Muscle of back (tissue), 11 donors: ENCODE results near the gene CHCHD6. TPM values are rescaled to one million over a fixed set of nuclear protein-coding genes. Genes with fewer than 3 reads are reported as not detected.

Experiments used
- DNase-seq, 3 donors: peaks; one replicate each; pipeline versions ENCODE4 v3.0.0 to v3.0.0-alpha.2; 2013
- polyA plus RNA-seq, 10 donors: library from polyadenylated mRNA; unstranded; fragments of 120-200 nt; gene quantifications; one replicate each; pipeline ENCODE4 v1.2.1, GENCODE V29; 2013; ENCODE audit not compliant: insufficient read length in 10 of 10

Gene CHCHD6
- polyA plus RNA-seq, 10 donors = 5.3 to 13.7 (median 8.0) TPM

DNA sequence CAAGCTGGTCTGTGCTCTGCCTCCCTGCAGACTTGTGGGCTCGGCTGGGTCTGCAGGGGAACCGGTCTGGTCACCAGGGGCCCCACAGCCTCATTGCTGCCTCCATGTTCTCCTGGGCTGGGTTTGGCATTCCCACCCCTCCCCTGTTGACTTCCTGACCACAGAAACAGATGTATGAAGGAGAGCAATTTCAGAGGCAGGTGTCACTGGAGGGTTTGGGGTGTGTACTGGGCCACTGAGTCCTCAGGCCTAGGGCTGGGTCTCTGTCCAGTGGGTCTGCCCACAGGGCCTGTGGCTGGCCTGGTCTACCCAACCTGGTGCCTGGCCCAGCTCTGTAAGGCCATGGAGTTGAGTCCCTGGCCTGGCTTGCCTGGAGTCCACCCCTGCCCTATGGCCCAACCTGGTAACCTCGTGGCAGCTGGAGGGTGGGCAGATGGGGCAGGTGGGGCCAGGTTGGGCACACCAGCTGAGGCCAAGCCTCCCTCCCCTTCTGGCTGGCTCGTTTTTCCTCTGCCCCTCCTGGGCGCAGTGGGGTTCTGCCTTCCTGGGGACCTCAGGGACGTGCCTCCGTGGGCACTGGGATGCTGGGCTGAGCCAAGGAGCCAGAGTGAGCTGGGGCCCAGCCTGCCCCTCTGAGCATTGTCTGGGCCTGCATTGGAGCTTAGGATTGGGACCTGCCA is 299.7 kb downstream of the CHCHD6 start:
- no peak for DNase-seq

DNA sequence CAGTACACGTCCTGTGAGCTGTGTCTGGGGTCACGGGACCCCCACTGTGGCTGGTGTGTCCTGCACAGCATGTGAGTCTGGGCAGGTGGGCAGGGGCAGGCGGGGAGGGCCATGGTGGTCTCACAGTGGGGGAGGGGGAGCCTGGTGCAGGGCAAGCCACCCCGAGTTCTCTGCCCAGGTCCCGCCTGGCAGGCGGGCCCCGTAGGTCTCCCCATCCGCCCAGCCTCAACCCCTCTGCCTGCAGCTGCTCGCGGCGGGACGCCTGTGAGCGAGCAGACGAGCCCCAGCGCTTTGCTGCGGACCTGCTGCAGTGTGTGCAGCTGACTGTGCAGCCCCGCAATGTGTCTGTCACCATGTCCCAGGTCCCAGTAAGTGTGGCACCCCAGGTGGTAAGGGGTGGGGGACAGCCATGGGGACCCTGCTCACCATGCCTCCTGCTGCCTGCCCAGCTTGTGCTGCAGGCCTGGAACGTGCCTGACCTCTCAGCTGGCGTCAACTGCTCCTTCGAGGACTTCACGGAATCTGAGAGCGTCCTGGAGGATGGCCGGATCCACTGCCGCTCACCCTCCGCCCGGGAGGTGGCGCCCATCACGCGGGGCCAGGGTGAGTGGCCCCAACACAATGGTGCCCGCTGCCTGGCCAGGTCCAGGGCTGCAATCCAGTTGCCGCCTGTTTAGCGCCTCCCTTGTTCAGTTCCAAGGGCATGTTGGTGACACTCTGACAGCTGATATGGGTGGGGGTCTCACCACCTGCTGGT is 300.8 kb downstream of the CHCHD6 start:
- no peak for DNase-seq

DNA sequence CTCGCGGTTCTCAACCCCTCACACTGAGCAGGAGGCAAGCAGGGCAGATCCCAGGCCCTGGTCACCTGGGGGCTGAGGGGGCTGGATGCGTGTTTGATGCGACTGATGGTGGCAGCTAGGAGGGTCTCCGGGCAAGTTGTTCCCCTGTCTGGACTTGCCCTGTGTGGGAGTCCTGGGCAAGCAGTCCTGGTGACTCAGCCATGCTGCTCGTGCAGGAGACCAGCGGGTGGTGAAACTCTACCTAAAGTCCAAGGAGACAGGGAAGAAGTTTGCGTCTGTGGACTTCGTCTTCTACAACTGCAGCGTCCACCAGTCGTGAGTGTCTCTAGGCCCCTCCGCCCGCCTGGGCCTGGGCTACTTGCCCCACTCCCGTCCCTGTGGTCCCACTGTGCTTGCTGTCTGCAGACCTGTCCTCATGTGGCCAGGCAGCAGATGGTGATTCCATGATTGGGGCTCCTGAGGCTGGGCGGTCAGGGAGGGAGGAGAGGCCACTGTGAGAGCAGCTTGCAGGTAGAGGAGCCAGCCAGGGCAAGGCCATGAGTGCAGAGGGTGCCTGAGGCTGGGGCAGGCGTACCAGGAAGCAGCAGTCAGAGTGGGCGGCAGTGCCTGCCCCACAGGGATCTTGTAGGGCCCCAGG is 301.9 kb downstream of the CHCHD6 start:
- no peak for DNase-seq

DNA sequence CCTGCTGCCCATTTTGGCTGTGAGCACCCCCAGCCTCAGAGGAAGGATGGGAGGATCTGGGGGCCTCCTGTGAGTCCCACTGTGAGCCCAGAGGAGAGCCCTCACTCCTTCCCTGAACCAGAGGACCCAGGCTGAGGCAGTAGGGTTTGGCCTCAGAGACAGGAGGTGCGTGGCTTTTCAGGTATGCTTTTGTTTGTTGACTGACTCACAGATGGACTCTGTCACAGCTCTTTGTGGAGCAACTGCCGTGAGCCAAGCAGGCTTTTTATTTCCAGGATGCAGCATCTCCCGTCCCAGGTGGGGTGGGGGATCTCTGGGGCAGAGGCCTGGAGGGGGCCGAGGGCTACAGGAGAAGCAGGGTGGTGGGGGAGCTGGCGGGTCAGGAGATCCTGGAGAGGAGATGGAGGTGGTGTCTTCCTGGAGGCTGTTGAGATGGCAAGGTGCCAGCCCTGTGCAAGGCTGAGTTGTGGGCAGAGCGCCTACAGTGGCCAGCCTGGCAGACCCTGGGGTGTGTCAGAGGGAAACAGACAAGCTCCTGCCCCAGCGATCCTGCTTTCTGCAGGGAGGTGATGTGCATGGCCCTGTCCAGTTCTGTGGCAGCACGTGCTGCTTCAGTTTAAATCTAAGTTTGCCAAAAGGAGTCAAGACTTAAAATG is 302.9 kb downstream of the CHCHD6 start:
- no peak for DNase-seq

DNA sequence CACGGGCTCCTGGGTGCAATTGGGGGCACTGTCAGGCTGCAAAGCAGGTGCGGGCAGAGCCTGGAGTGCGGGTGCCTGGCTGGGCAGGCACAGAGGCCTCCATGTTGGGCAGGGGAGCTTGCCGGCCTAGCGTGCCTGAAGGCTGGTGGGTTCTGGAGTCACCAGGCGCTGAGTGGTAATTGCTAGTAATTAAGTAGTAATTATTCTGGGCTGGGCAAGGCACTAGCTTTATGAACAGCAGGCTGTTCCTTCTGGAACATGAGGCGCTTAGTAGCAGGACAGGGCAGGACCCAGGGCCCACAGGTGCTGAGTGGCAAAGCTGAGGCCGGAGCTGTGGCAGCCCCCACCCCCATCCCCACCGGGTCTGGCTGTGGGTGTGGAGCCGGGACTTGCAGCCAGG is 304.2 kb downstream of the CHCHD6 start:
- no peak for DNase-seq

DNA sequence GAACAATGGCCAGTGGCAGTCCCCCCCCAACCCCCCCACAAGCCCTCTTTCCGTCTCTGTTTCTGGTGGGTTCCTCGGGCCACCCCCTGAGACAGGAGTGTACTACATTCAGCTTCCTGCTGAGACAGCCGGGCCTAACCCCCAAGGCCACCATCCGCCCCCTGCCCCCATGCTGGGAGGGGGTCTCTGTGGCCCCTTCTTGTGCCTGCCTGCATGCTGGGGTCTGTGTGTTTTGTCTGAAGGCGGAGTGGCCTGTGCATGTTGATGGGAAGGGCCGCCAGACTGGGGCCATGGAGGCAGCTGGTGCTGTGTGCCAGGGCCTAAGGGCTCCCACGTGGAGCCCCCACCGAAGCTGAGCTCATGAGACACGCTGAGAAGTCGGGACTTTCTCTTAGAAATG is 305.5 kb downstream of the CHCHD6 start:
- no peak for DNase-seq

Other genes starting within 250 kb of the CHCHD6 start
- gene ZXDC, start 228.3 kb upstream of the CHCHD6 start, polyA plus RNA-seq = 10 to 100 TPM; 18.1 to 28.7 (median 23.8) TPM
- gene UROC1, start 186.5 kb upstream of the CHCHD6 start, polyA plus RNA-seq = under 1 TPM in 1 of 10 donors, not detected in 9; 0.07 TPM
- under 1 TPM in 8 of 10 donors, not detected in 2; 0.09 to 0.45 (median 0.21) TPM for gene CHST13, start 180.1 kb upstream of the CHCHD6 start, polyA plus RNA-seq
- gene C3orf22, start 145.3 kb upstream of the CHCHD6 start, polyA plus RNA-seq = under 1 TPM in 2 of 10 donors, not detected in 8; 0.08 to 0.35 TPM
- 10 to 100 TPM in 5 of 10 donors, 1 to 10 TPM in 5; 8.3 to 13.7 (median 9.8) TPM for gene TXNRD3, start 49.1 kb upstream of the CHCHD6 start, polyA plus RNA-seq